Suprapubic skin (tissue), 4 donors: ENCODE results near the gene SPNS3.

Experiments used
- CTCF ChIP-seq, 2 donors: fragments of 200-600 bp in 1 of 2; fragments of 450-650 bp in 1 of 2; sonication (generic) in 1 of 2; IDR thresholded peaks; one replicate each; pipeline ENCODE4 v1.5.1; 2016 to 2019; ENCODE audit warnings: antibody characterized with exemption in 2 of 2, mild to moderate bottlenecking in 1 of 2, moderate library complexity in 1 of 2
- EP300 ChIP-seq: sonication (generic); formaldehyde crosslinking; IDR thresholded peaks from one replicate; pipeline ENCODE4 v1.6.1; 2017; ENCODE audit warnings: antibody characterized with exemption
- POLR2A ChIP-seq, 2 donors: fragments of 450-650 bp; IDR thresholded peaks; one replicate each; pipeline ENCODE4 v1.6.1; 2017; ENCODE audit warnings: antibody characterized with exemption in 2 of 2, mild to moderate bottlenecking in 2 of 2, moderate library complexity in 2 of 2
- POLR2AphosphoS5 ChIP-seq, 3 donors: sonication (generic); formaldehyde crosslinking; IDR thresholded peaks; one replicate each; pipeline ENCODE4 v1.6.1; 2017; ENCODE audit warnings: antibody characterized with exemption in 3 of 3

GRCh38 chr17:4485676-4486646, 52.2 kb downstream of the SPNS3 start:
- TF ChIP-seq POLR2A (IDR thresholded peaks at IDR 0.05), result no peak
- no peak for TF ChIP-seq CTCF (IDR thresholded peaks at IDR 0.05)
- no peak for TF ChIP-seq EP300
- no peak for TF ChIP-seq POLR2AphosphoS5 (IDR thresholded peaks at IDR 0.05)
